Bronchial epithelial cell (primary cell): ENCODE data around the gene POLR2J. TPM values are rescaled to one million over a fixed set of nuclear protein-coding genes. Genes with fewer than 3 reads are reported as not detected.
"Not testable (repeated sequence)": the region's sequence is repeated elsewhere in the genome, so short reads cannot be mapped to it uniquely, and the experiment has no call there.

Experiments used
- DNase-seq: peaks from one replicate; pipeline ENCODE4 v3.0.0-alpha.2; 2010; ENCODE audit warnings: low read depth
- FAIRE-seq: peaks from 2 replicates; lab custom pipeline; 2011; peaks lifted over from hg19 to GRCh38; lab: Jason Lieb, UNC
- H3K27me3 ChIP-seq: 2 replicates; pipeline ENCODE4 v1.5.1; 2011; ENCODE audit warnings: low read length; ENCODE audit not compliant: control insufficient read depth, insufficient read depth
- H3K36me3 ChIP-seq: 2 replicates; pipeline ENCODE4 v1.5.1; 2011; ENCODE audit warnings: low read length; ENCODE audit not compliant: control insufficient read depth, insufficient read depth
- H3K4me3 ChIP-seq: 2 replicates; pipeline ENCODE4 v1.5.1; 2011; ENCODE audit warnings: mild to moderate bottlenecking, low read depth, low read length, control low read depth
- total RNA-seq: library from RNA; depleted of rRNA; stranded (reverse); fragments of >200 nt; gene quantifications from 2 replicates; pipeline ENCODE4 v1.2.1, GENCODE V29; 2014

Gene POLR2J
- total RNA-seq, 1 donor from 2014 or later: 24.5 TPM

GRCh38 chr7:102510575-102510974 lies 31.9 kb upstream of the POLR2J start:
- not testable (repeated sequence) for DNase-seq, H3K36me3 ChIP-seq, H3K4me3 ChIP-seq, FAIRE-seq, H3K27me3 ChIP-seq

GRCh38 chr7:102507410-102508088 lies 28.8 kb upstream of the POLR2J start:
- H3K36me3 ChIP-seq, H3K4me3 ChIP-seq, H3K27me3 ChIP-seq, FAIRE-seq, DNase-seq: not testable (repeated sequence)

GRCh38 chr7:102505298-102506185 lies 26.8 kb upstream of the POLR2J start:
- not testable (repeated sequence) for H3K4me3 ChIP-seq, H3K36me3 ChIP-seq, FAIRE-seq, DNase-seq, H3K27me3 ChIP-seq

- H3K36me3 ChIP-seq, FAIRE-seq, H3K4me3 ChIP-seq, DNase-seq, H3K27me3 ChIP-seq: not testable (repeated sequence)
Observed at GRCh38 chr7:102503141-102503540, 24.4 kb upstream of the POLR2J start.

- not testable (repeated sequence) for DNase-seq, H3K36me3 ChIP-seq, H3K4me3 ChIP-seq, FAIRE-seq, H3K27me3 ChIP-seq
Observed at GRCh38 chr7:102498321-102498720, 19.6 kb upstream of the POLR2J start.

GRCh38 chr7:102497308-102497707 lies 18.6 kb upstream of the POLR2J start:
- FAIRE-seq, DNase-seq, H3K27me3 ChIP-seq, H3K4me3 ChIP-seq, H3K36me3 ChIP-seq: not testable (repeated sequence)

- not testable (repeated sequence) for DNase-seq, FAIRE-seq, H3K36me3 ChIP-seq, H3K4me3 ChIP-seq, H3K27me3 ChIP-seq
Observed at GRCh38 chr7:102496861-102497260, 18.1 kb upstream of the POLR2J start.

- not testable (repeated sequence) for H3K36me3 ChIP-seq, H3K27me3 ChIP-seq, FAIRE-seq, H3K4me3 ChIP-seq, DNase-seq
Observed at GRCh38 chr7:102494473-102495149, 15.9 kb upstream of the POLR2J start.

- H3K36me3 ChIP-seq, FAIRE-seq, DNase-seq, H3K27me3 ChIP-seq, H3K4me3 ChIP-seq: not testable (repeated sequence)
Observed at GRCh38 chr7:102494026-102494425, 15.3 kb upstream of the POLR2J start.

GRCh38 chr7:102493220-102493935 lies 14.7 kb upstream of the POLR2J start:
- H3K36me3 ChIP-seq, H3K27me3 ChIP-seq, H3K4me3 ChIP-seq, FAIRE-seq, DNase-seq: not testable (repeated sequence)

- H3K36me3 ChIP-seq, H3K27me3 ChIP-seq, H3K4me3 ChIP-seq, DNase-seq, FAIRE-seq: not testable (repeated sequence)
Observed at GRCh38 chr7:102490529-102491075, 11.9 kb upstream of the POLR2J start.

GRCh38 chr7:102484317-102484716 lies 5.6 kb upstream of the POLR2J start:
- H3K27me3 ChIP-seq, FAIRE-seq, H3K36me3 ChIP-seq, H3K4me3 ChIP-seq, DNase-seq: not testable (repeated sequence)

- DNase-seq, FAIRE-seq, H3K36me3 ChIP-seq: not testable (repeated sequence)
Observed at GRCh38 chr7:102481962-102482361, 3.2 kb upstream of the POLR2J start.

More at GRCh38 chr7:102481962-102482361, 3.2 kb upstream of the POLR2J start:
- not testable (repeated sequence) for H3K4me3 ChIP-seq, H3K27me3 ChIP-seq
